ENCODE data around the gene IRS2.

DNA sequence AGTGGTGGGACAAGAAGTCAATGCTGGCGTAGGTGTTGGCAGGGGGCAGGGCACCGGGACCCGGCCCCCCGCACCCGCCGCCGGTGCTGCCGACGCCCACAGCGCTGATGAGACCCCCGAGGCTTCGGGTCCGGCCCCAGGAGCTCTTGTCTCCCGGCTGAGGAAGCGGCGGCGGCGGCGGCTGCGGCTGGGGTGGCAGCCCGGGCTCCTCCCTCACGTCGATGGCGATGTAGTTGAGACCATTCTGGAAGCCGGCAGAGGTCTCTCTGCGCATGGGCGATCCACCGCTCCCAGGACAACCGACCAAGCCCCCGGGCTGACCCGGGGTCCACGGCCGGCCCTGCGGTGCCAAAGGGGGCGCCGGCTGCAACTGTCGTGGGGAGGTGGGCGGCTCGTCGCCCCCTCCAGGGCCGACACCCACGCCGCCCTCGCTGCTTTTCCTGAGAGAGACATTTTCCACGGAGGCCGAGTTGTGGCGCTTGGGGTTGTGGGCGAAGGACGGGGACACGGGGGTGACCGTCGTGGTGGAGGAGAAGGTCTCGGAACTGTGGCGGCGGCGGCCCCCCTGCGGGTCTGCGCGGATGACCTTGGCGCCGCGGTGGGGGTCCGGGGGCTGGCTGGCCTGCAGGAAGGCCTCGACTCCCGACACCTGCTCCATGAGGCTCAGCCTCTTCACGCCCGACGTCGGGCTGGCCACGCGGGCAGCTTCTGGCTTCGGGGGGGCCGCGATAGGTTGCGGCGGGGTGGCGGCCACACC is 4.1 kb downstream of the IRS2 start:
- TF ChIP-seq EZH2 (IDR thresholded peaks at IDR 0.05; ENCODE audit: insufficient read depth, poor library complexity, severe bottlenecking): no peak
- no peak for TF ChIP-seq EZH2phosphoT487 (IDR thresholded peaks at IDR 0.05; ENCODE audit: insufficient read depth, low read depth)
